SK-N-SH treated with all-trans-retinoic acid at 6 μM for 48 hours (cell line): ENCODE measurements around the gene LCP1.

Experiments
- ATAC-seq: fragments of 200-7000 bp; cut with Tn5 transposase; 3 replicates; pipeline ENCODE4 v1.9.1; 2020; ENCODE audit warnings: mild to moderate bottlenecking, moderate library complexity
- BACH2 ChIP-seq: fragments of 250-450 bp; sonication (Bioruptor Pico); IDR thresholded peaks from 2 replicates; pipeline ENCODE4 v1.9.0; 2021; ENCODE audit warnings: mild to moderate bottlenecking, borderline replicate concordance
- ISL1 ChIP-seq: fragments of 250-450 bp; sonication (Bioruptor Pico); IDR thresholded peaks from 2 replicates; pipeline ENCODE4 v2.1.2; 2022; ENCODE audit warnings: mild to moderate bottlenecking, moderate library complexity
- PPARA ChIP-seq: fragments of 250-450 bp; sonication (Bioruptor Pico); IDR thresholded peaks from 2 replicates; pipeline ENCODE4 v1.5.0; 2020; ENCODE audit warnings: mild to moderate bottlenecking, borderline replicate concordance
- RARB ChIP-seq: fragments of 250-450 bp; sonication (Bioruptor Pico); IDR thresholded peaks from 2 replicates; pipeline ENCODE4 v1.8.0; 2021; ENCODE audit warnings: mild to moderate bottlenecking, moderate library complexity
- SNAI2 ChIP-seq: fragments of 250-450 bp; sonication (Bioruptor Pico); IDR thresholded peaks from 2 replicates; pipeline ENCODE4 v1.5.0; 2020; ENCODE audit warnings: mild to moderate bottlenecking, moderate library complexity
- TCF4 ChIP-seq: fragments of 250-450 bp; sonication (Bioruptor Pico); IDR thresholded peaks from 2 replicates; pipeline ENCODE4 v1.8.0; 2021; ENCODE audit warnings: mild to moderate bottlenecking, moderate library complexity, borderline replicate concordance
- TOX ChIP-seq: fragments of 250-450 bp; sonication (Bioruptor Pico); IDR thresholded peaks from 2 replicates; pipeline ENCODE4 v1.8.0; 2021; ENCODE audit warnings: mild to moderate bottlenecking, moderate library complexity, borderline replicate concordance
- ZC3H10 ChIP-seq: fragments of 250-450 bp; sonication (Bioruptor Pico); IDR thresholded peaks from 2 replicates; pipeline ENCODE4 v1.5.1; 2021; ENCODE audit warnings: mild to moderate bottlenecking, moderate library complexity
- ZFP3 ChIP-seq: fragments of 250-450 bp; sonication (Bioruptor Pico); IDR thresholded peaks from 2 replicates; pipeline ENCODE4 v1.5.0; 2020; ENCODE audit warnings: mild to moderate bottlenecking, moderate library complexity
- ZFP30 ChIP-seq: fragments of 450-650 bp; formaldehyde crosslinking; IDR thresholded peaks from 2 replicates; pipeline ENCODE4 v1.5.0; 2022; ENCODE audit warnings: mild to moderate bottlenecking, moderate library complexity
- ZNF565 ChIP-seq: fragments of 450-650 bp; formaldehyde crosslinking; conservative IDR thresholded peaks from 2 replicates; pipeline ENCODE4 v1.5.0; 2020; ENCODE audit warnings: low read depth, mild to moderate bottlenecking, moderate library complexity
- ZNF8 ChIP-seq: fragments of 450-650 bp; formaldehyde crosslinking; IDR thresholded peaks from 2 replicates; pipeline ENCODE4 v1.5.0; 2020; ENCODE audit warnings: mild to moderate bottlenecking, moderate library complexity
- TF ChIP-seq, protein P1 (sequence below): fragments of 250-450 bp; sonication (Bioruptor Pico); IDR thresholded peaks from 2 replicates; pipeline ENCODE4 v1.5.1; 2020; ENCODE audit warnings: low read depth, mild to moderate bottlenecking, moderate library complexity
- TF ChIP-seq, protein P2 (sequence below): fragments of 250-450 bp; sonication (Bioruptor Pico); IDR thresholded peaks from 2 replicates; pipeline ENCODE4 v1.5.1; 2021; ENCODE audit warnings: mild to moderate bottlenecking, moderate library complexity
- TF ChIP-seq, protein P3 (sequence below): fragments of 250-450 bp; sonication (Bioruptor Pico); IDR thresholded peaks from 2 replicates; pipeline ENCODE4 v1.8.0; 2020; ENCODE audit warnings: mild to moderate bottlenecking, moderate library complexity, borderline replicate concordance
- TF ChIP-seq, protein P4 (sequence below): fragments of 250-450 bp; sonication (Bioruptor Pico); IDR thresholded peaks from 2 replicates; pipeline ENCODE4 v1.5.0; 2020; ENCODE audit warnings: mild to moderate bottlenecking, moderate library complexity
- TF ChIP-seq, protein P5 (sequence below): fragments of 250-450 bp; sonication (Bioruptor Pico); IDR thresholded peaks from 2 replicates; pipeline ENCODE4 v1.8.0; 2021; ENCODE audit warnings: low read depth, mild to moderate bottlenecking, moderate library complexity, borderline replicate concordance

LCP1 gene

DNA sequence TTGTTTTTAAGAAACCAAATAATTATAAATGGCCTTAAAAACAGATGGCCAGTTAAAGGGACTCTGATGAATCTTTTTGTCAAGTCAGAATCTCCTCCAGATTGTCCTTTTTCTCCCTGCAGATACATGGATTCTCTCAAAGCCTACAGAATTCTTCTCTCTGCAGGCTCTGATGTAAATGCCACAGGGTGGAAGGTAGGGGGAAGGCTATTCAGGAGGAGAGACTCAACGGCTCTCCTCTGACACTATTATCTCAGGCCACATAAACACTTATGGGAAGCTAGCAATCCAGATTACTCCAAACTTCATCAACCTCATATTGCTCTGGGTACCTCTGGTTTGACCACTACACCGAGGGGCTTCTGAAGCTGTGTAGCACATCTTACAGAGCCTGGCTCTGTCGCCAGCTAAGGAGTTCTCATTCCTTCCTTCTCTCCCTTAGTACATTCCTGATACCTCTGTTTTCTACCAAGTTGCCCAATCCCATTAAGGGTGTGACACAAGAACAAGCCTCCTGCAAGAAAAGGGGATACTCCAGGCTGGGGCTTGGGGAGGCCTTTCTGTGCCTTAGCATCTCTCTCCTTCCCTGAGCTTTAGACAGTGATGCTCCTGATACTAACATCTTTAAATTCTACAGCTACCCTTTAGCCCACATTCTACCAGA lies 14.9 kb downstream of the LCP1 start:
- no peak for TF ChIP-seq TCF4
- no peak for TF ChIP-seq ZFP3
- TF ChIP-seq PPARA (CRISPR knock-in tag): no peak
- no peak for TF ChIP-seq ZFP30
- TF ChIP-seq, protein P1, sequence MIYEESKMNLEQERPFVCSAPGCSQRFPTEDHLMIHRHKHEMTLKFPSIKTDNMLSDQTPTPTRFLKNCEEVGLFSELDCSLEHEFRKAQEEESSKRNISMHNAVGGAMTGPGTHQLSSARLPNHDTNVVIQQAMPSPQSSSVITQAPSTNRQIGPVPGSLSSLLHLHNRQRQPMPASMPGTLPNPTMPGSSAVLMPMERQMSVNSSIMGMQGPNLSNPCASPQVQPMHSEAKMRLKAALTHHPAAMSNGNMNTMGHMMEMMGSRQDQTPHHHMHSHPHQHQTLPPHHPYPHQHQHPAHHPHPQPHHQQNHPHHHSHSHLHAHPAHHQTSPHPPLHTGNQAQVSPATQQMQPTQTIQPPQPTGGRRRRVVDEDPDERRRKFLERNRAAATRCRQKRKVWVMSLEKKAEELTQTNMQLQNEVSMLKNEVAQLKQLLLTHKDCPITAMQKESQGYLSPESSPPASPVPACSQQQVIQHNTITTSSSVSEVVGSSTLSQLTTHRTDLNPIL: no peak
- TF ChIP-seq, protein P2, sequence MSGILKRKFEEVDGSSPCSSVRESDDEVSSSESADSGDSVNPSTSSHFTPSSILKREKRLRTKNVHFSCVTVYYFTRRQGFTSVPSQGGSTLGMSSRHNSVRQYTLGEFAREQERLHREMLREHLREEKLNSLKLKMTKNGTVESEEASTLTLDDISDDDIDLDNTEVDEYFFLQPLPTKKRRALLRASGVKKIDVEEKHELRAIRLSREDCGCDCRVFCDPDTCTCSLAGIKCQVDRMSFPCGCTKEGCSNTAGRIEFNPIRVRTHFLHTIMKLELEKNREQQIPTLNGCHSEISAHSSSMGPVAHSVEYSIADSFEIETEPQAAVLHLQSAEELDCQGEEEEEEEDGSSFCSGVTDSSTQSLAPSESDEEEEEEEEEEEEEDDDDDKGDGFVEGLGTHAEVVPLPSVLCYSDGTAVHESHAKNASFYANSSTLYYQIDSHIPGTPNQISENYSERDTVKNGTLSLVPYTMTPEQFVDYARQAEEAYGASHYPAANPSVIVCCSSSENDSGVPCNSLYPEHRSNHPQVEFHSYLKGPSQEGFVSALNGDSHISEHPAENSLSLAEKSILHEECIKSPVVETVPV: no peak
- TF ChIP-seq ZNF8 (CRISPR knock-in tag): no peak
- no peak for TF ChIP-seq RARB
- TF ChIP-seq, protein P3, sequence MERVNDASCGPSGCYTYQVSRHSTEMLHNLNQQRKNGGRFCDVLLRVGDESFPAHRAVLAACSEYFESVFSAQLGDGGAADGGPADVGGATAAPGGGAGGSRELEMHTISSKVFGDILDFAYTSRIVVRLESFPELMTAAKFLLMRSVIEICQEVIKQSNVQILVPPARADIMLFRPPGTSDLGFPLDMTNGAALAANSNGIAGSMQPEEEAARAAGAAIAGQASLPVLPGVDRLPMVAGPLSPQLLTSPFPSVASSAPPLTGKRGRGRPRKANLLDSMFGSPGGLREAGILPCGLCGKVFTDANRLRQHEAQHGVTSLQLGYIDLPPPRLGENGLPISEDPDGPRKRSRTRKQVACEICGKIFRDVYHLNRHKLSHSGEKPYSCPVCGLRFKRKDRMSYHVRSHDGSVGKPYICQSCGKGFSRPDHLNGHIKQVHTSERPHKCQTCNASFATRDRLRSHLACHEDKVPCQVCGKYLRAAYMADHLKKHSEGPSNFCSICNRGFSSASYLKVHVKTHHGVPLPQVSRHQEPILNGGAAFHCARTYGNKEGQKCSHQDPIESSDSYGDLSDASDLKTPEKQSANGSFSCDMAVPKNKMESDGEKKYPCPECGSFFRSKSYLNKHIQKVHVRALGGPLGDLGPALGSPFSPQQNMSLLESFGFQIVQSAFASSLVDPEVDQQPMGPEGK (CRISPR knock-in tag): no peak
- TF ChIP-seq TOX (CRISPR knock-in tag): no peak
- TF ChIP-seq ZNF565: no peak
- ATAC-seq: no peak

- no peak for ATAC-seq
- TF ChIP-seq ZNF8 (CRISPR knock-in tag) (no peak), ZFP30 (no peak), ZFP3 (no peak), SNAI2 (CRISPR knock-in tag) (no peak), TCF4 (no peak), BACH2 (no peak), RARB (no peak), PPARA (CRISPR knock-in tag) (no peak), ISL1 (no peak), ZC3H10 (no peak)
- TF ChIP-seq, protein P4, sequence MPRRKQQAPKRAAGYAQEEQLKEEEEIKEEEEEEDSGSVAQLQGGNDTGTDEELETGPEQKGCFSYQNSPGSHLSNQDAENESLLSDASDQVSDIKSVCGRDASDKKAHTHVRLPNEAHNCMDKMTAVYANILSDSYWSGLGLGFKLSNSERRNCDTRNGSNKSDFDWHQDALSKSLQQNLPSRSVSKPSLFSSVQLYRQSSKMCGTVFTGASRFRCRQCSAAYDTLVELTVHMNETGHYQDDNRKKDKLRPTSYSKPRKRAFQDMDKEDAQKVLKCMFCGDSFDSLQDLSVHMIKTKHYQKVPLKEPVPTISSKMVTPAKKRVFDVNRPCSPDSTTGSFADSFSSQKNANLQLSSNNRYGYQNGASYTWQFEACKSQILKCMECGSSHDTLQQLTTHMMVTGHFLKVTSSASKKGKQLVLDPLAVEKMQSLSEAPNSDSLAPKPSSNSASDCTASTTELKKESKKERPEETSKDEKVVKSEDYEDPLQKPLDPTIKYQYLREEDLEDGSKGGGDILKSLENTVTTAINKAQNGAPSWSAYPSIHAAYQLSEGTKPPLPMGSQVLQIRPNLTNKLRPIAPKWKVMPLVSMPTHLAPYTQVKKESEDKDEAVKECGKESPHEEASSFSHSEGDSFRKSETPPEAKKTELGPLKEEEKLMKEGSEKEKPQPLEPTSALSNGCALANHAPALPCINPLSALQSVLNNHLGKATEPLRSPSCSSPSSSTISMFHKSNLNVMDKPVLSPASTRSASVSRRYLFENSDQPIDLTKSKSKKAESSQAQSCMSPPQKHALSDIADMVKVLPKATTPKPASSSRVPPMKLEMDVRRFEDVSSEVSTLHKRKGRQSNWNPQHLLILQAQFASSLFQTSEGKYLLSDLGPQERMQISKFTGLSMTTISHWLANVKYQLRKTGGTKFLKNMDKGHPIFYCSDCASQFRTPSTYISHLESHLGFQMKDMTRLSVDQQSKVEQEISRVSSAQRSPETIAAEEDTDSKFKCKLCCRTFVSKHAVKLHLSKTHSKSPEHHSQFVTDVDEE (CRISPR knock-in tag): no peak
- TF ChIP-seq, protein P5, sequence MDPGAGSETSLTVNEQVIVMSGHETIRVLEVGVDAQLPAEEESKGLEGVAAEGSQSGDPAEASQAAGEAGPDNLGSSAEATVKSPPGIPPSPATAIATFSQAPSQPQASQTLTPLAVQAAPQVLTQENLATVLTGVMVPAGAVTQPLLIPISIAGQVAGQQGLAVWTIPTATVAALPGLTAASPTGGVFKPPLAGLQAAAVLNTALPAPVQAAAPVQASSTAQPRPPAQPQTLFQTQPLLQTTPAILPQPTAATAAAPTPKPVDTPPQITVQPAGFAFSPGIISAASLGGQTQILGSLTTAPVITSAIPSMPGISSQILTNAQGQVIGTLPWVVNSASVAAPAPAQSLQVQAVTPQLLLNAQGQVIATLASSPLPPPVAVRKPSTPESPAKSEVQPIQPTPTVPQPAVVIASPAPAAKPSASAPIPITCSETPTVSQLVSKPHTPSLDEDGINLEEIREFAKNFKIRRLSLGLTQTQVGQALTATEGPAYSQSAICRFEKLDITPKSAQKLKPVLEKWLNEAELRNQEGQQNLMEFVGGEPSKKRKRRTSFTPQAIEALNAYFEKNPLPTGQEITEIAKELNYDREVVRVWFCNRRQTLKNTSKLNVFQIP: no peak
- TF ChIP-seq, protein P1: no peak
- TF ChIP-seq, protein P2: no peak
- TF ChIP-seq, all 23 proteins: peak for 0
Measured at GRCh38 chr13:46166224-46166584, 15.8 kb downstream of the LCP1 start.
